Bronchial epithelial cell (primary cell): ENCODE data around the gene WBP11. TPM values are rescaled to one million over a fixed set of nuclear protein-coding genes. Genes with fewer than 3 reads are reported as not detected.
A peak's percentile ranks its signal among the peaks of the same experiment; 100 is the strongest.

Experiments
- DNase-seq: peaks from one replicate; pipeline ENCODE4 v3.0.0-alpha.2; 2010; ENCODE audit warnings: low read depth
- FAIRE-seq: peaks from 2 replicates; lab custom pipeline; 2011; peaks lifted over from hg19 to GRCh38; lab: Jason Lieb, UNC
- H3K27me3 ChIP-seq: 2 replicates; pipeline ENCODE4 v1.5.1; 2011; ENCODE audit warnings: low read length; ENCODE audit not compliant: control insufficient read depth, insufficient read depth
- H3K36me3 ChIP-seq: 2 replicates; pipeline ENCODE4 v1.5.1; 2011; ENCODE audit warnings: low read length; ENCODE audit not compliant: control insufficient read depth, insufficient read depth
- H3K4me3 ChIP-seq: 2 replicates; pipeline ENCODE4 v1.5.1; 2011; ENCODE audit warnings: mild to moderate bottlenecking, low read depth, low read length, control low read depth
- CTCF ChIP-seq: IDR thresholded peaks from 2 replicates; pipeline ENCODE4 v1.5.1; 2011; ENCODE audit warnings: mild to moderate bottlenecking, moderate library complexity, low read length, control low read depth, inconsistent platforms; ENCODE audit not compliant: insufficient read depth, severe bottlenecking
- total RNA-seq: library from RNA; depleted of rRNA; stranded (reverse); fragments of >200 nt; gene quantifications from 2 replicates; pipeline ENCODE4 v1.2.1, GENCODE V29; 2014

Gene WBP11
- total RNA-seq, 1 donor from 2014 or later: 3.7 TPM

- Histone ChIP-seq H3K4me3 (no peak overlapping the region), H3K27me3 (no peaks in the 10 kb centered on the region), H3K36me3 (no peaks in the 10 kb centered on the region)
- DNase-seq (peak; percentile 33), FAIRE-seq (no peak)
- TF ChIP-seq CTCF: no peak
Observed at GRCh38 chr12:14828892-14829291, 25.6 kb upstream of the WBP11 start.

- no peak for TF ChIP-seq CTCF
- Histone ChIP-seq H3K4me3 (no peak overlapping the region), H3K36me3 (no peaks in the 10 kb centered on the region), H3K27me3 (no peaks in the 10 kb centered on the region)
- peak; percentile 26 for DNase-seq
- no peak for FAIRE-seq
Observed at GRCh38 chr12:14827043-14827442, 23.8 kb upstream of the WBP11 start.

GRCh38 chr12:14826491-14826890 lies 23.2 kb upstream of the WBP11 start:
- H3K36me3 ChIP-seq: no peaks in the 10 kb centered on the region
- TF ChIP-seq CTCF: no peak
- H3K4me3 ChIP-seq: no peak overlapping the region
- DNase-seq (no peak), FAIRE-seq (no peak)
- H3K27me3 ChIP-seq: no peaks in the 10 kb centered on the region

GRCh38 chr12:14825256-14825655 lies 22.0 kb upstream of the WBP11 start:
- Histone ChIP-seq H3K36me3 (no peaks in the 10 kb centered on the region), H3K4me3 (no peak overlapping the region), H3K27me3 (no peaks in the 10 kb centered on the region)
- DNase-seq (peak; percentile 38), FAIRE-seq (no peak)
- no peak for TF ChIP-seq CTCF

- no peak for TF ChIP-seq CTCF
Observed at GRCh38 chr12:14824012-14824634, 20.8 kb upstream of the WBP11 start.

GRCh38 chr12:14814014-14814413 lies 10.7 kb upstream of the WBP11 start, which contains the start of gene SMCO3:
TSS of gene SMCO3 (minus strand) at chr12:14814182. CDS start at chr12:14806680, 7,502 bp downstream.
- no peak for DNase-seq
- FAIRE-seq: no peak
- no peaks in the 10 kb centered on the region for H3K27me3 ChIP-seq
- H3K36me3 ChIP-seq: no peaks in the 10 kb centered on the region
- no peak within 1 kb of the TSS for H3K4me3 ChIP-seq
- no peak for TF ChIP-seq CTCF

More at GRCh38 chr12:14824012-14824634, 20.8 kb upstream of the WBP11 start:
- H3K27me3 ChIP-seq: no peaks in the 10 kb centered on the region
- DNase-seq: peak; percentile 72
- no peak overlapping the region for H3K4me3 ChIP-seq
- no peak for FAIRE-seq
- no peaks in the 10 kb centered on the region for H3K36me3 ChIP-seq
